Activated T-cell treated with anti-CD3 and anti-CD28 coated beads, Interleukin-2, amount 50 U/mL, for 24 hours (primary cell): ENCODE measurements around the gene STPG4.

Experiments used
- DNase-seq: peaks from one replicate; pipeline ENCODE4 v3.0.0-alpha.2; 2020
- H3K27ac Mint-ChIP-seq: 2 replicates; pipeline ENCODE4 v1.8.0; 2020; ENCODE audit warnings: mild to moderate bottlenecking, mixed read lengths
- H3K27me3 Mint-ChIP-seq: 2 replicates; pipeline ENCODE4 v1.8.0; 2020; ENCODE audit warnings: mixed read lengths
- H3K36me3 Mint-ChIP-seq: 2 replicates; pipeline ENCODE4 v1.8.0; 2020; ENCODE audit warnings: low read depth, mixed read lengths
- H3K4me1 Mint-ChIP-seq: 2 replicates; pipeline ENCODE4 v1.8.0; 2020; ENCODE audit warnings: low read depth, mixed read lengths
- H3K4me3 Mint-ChIP-seq: 2 replicates; pipeline ENCODE4 v1.8.0; 2020; ENCODE audit warnings: mild to moderate bottlenecking, moderate library complexity, mixed read lengths
- H3K9me3 Mint-ChIP-seq: 2 replicates; pipeline ENCODE4 v1.8.0; 2020; ENCODE audit warnings: mixed read lengths

STPG4 gene

GRCh38 chr2:47070155-47070919, 84.8 kb downstream of the STPG4 start:
- H3K27me3 Mint-ChIP-seq: no peaks in the 10 kb centered on the region
- no peak overlapping the region for H3K4me3 Mint-ChIP-seq
- H3K27ac Mint-ChIP-seq: peak overlapping the region; percentile 87
- H3K4me1 Mint-ChIP-seq: peaks cover 57% of the 10 kb centered on the region
- H3K9me3 Mint-ChIP-seq: no peaks in the 10 kb centered on the region
- DNase-seq: no peak
- H3K36me3 Mint-ChIP-seq: peaks cover 65% of the 10 kb centered on the region

GRCh38 chr2:47069628-47070154, 85.4 kb downstream of the STPG4 start:
- no peaks in the 10 kb centered on the region for H3K27me3 Mint-ChIP-seq
- H3K36me3 Mint-ChIP-seq: peaks cover 66% of the 10 kb centered on the region
- H3K9me3 Mint-ChIP-seq: no peaks in the 10 kb centered on the region
- no peak overlapping the region for H3K27ac Mint-ChIP-seq
- H3K4me1 Mint-ChIP-seq: peaks cover 57% of the 10 kb centered on the region
- DNase-seq: no peak
- no peak overlapping the region for H3K4me3 Mint-ChIP-seq

GRCh38 chr2:47068981-47069627, 86.0 kb downstream of the STPG4 start:
- Mint-ChIP-seq H3K4me3 (no peak overlapping the region), H3K36me3 (peaks cover 66% of the 10 kb centered on the region), H3K9me3 (no peaks in the 10 kb centered on the region), H3K27me3 (no peaks in the 10 kb centered on the region), H3K4me1 (peaks cover 57% of the 10 kb centered on the region), H3K27ac (no peak overlapping the region)
- DNase-seq: no peak

GRCh38 chr2:47067788-47068407, 87.2 kb downstream of the STPG4 start:
- Mint-ChIP-seq H3K4me3 (no peak overlapping the region), H3K4me1 (peaks cover 56% of the 10 kb centered on the region), H3K36me3 (peaks cover 71% of the 10 kb centered on the region), H3K9me3 (no peaks in the 10 kb centered on the region), H3K27ac (peak overlapping the region; percentile 44), H3K27me3 (no peaks in the 10 kb centered on the region)
- DNase-seq: no peak

- H3K4me1 Mint-ChIP-seq: peaks cover 37% of the 10 kb centered on the region
- H3K4me3 Mint-ChIP-seq: no peak overlapping the region
- no peak for DNase-seq
- peak overlapping the region; percentile 31 for H3K27ac Mint-ChIP-seq
- no peaks in the 10 kb centered on the region for H3K9me3 Mint-ChIP-seq
- no peaks in the 10 kb centered on the region for H3K27me3 Mint-ChIP-seq
- peaks cover 73% of the 10 kb centered on the region for H3K36me3 Mint-ChIP-seq
Measured at GRCh38 chr2:47065771-47066380, 89.2 kb downstream of the STPG4 start.

GRCh38 chr2:47065343-47065742, 89.8 kb downstream of the STPG4 start:
- H3K36me3 Mint-ChIP-seq: peaks cover 77% of the 10 kb centered on the region
- H3K4me3 Mint-ChIP-seq: no peak overlapping the region
- H3K27ac Mint-ChIP-seq: no peak overlapping the region
- H3K27me3 Mint-ChIP-seq: no peaks in the 10 kb centered on the region
- no peaks in the 10 kb centered on the region for H3K9me3 Mint-ChIP-seq
- DNase-seq: no peak
- H3K4me1 Mint-ChIP-seq: peaks cover 31% of the 10 kb centered on the region

GRCh38 chr2:47064106-47064505, 91.0 kb downstream of the STPG4 start:
- no peaks in the 10 kb centered on the region for H3K27me3 Mint-ChIP-seq
- peaks cover 20% of the 10 kb centered on the region for H3K4me1 Mint-ChIP-seq
- H3K4me3 Mint-ChIP-seq: no peak overlapping the region
- H3K9me3 Mint-ChIP-seq: no peaks in the 10 kb centered on the region
- no peak for DNase-seq
- H3K36me3 Mint-ChIP-seq: peaks cover 87% of the 10 kb centered on the region
- peak overlapping the region; percentile 28 for H3K27ac Mint-ChIP-seq

GRCh38 chr2:47063538-47063930, 91.6 kb downstream of the STPG4 start:
- Mint-ChIP-seq H3K36me3 (peaks cover 84% of the 10 kb centered on the region), H3K9me3 (no peaks in the 10 kb centered on the region), H3K4me1 (peaks cover 16% of the 10 kb centered on the region), H3K27me3 (no peaks in the 10 kb centered on the region), H3K4me3 (no peak overlapping the region), H3K27ac (peak overlapping the region; percentile 0)
- no peak for DNase-seq

GRCh38 chr2:47062681-47063537, 92.2 kb downstream of the STPG4 start:
- peak overlapping the region; percentile 0 for H3K27ac Mint-ChIP-seq
- no peak overlapping the region for H3K4me3 Mint-ChIP-seq
- H3K9me3 Mint-ChIP-seq: no peaks in the 10 kb centered on the region
- peaks cover 78% of the 10 kb centered on the region for H3K36me3 Mint-ChIP-seq
- H3K27me3 Mint-ChIP-seq: no peaks in the 10 kb centered on the region
- peaks cover 11% of the 10 kb centered on the region for H3K4me1 Mint-ChIP-seq
- DNase-seq: no peak

- Mint-ChIP-seq H3K9me3 (no peaks in the 10 kb centered on the region), H3K4me1 (peaks cover 12% of the 10 kb centered on the region), H3K27me3 (no peaks in the 10 kb centered on the region), H3K27ac (peak overlapping the region; percentile 26), H3K4me3 (no peak overlapping the region), H3K36me3 (peaks cover 70% of the 10 kb centered on the region)
- DNase-seq: no peak
Measured at GRCh38 chr2:47061944-47062678, 93.0 kb downstream of the STPG4 start.

GRCh38 chr2:47060652-47061170, 94.4 kb downstream of the STPG4 start:
- no peak for DNase-seq
- H3K27me3 Mint-ChIP-seq: no peaks in the 10 kb centered on the region
- peaks cover 24% of the 10 kb centered on the region for H3K4me1 Mint-ChIP-seq
- peaks cover 67% of the 10 kb centered on the region for H3K36me3 Mint-ChIP-seq
- H3K4me3 Mint-ChIP-seq: no peak overlapping the region
- no peak overlapping the region for H3K27ac Mint-ChIP-seq
- H3K9me3 Mint-ChIP-seq: no peaks in the 10 kb centered on the region

- H3K9me3 Mint-ChIP-seq: no peaks in the 10 kb centered on the region
- DNase-seq: no peak
Measured at GRCh38 chr2:47058003-47058931, 96.8 kb downstream of the STPG4 start.

More at GRCh38 chr2:47058003-47058931, 96.8 kb downstream of the STPG4 start:
- H3K4me1 Mint-ChIP-seq: peaks cover 35% of the 10 kb centered on the region
- H3K4me3 Mint-ChIP-seq: no peak overlapping the region
- peak overlapping the region; percentile 83 for H3K27ac Mint-ChIP-seq
- H3K27me3 Mint-ChIP-seq: no peaks in the 10 kb centered on the region
- H3K36me3 Mint-ChIP-seq: peaks cover 67% of the 10 kb centered on the region
